ENCODE data around the gene LSM5.

Gene LSM5

DNA sequence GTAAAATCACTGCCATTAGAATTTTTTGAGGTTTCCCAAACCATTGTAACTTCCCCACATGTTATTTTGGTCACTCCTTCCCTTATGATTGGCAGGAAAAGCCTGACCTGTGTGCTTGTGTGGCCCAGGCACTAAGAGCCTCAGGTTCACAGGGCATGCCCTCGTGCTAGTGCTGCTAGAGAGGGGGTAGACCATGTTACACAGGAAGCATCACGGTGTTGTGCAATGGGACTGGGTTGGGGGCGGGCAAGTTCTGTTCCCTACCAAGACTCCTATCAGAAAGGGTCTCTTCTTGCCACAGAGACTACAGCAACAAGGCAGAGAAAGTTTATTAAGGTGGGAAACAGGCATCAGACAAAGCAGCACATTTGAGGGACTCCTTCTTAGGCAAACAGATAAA lies 32.2 kb downstream of the LSM5 start:
- DNase-seq = no peak

DNA sequence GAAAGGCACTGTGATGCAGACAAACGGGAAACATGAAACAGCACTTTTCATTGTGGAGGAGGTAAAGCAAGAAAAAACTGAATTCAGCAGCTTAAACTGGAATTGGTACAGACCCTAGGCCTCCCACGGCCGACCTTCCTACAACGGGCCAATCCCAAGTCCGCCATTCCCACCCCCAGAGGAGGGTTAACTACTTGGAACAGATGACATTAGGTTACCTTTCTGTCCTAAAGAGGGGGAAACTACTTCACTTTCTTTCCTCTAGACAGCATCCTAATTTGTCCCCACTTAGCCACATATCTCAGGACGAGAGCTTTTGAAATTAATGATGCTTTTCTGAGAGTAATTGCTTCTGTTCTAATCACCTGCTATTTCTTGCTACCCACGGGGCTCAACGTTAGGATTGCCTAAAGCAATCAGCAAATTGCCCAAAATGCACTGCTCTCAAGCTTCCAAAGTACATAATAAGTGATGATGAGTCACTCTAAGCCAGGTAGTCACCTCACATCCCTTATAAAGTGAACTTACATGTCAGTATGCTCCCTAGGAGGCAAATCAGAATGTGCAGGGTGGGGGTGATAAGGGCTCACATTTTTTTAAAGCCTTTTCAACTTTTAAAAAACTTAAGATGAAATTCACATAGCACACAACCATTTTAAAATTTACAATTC lies 36.7 kb downstream of the LSM5 start:
- peak; percentile 75 for DNase-seq

DNA sequence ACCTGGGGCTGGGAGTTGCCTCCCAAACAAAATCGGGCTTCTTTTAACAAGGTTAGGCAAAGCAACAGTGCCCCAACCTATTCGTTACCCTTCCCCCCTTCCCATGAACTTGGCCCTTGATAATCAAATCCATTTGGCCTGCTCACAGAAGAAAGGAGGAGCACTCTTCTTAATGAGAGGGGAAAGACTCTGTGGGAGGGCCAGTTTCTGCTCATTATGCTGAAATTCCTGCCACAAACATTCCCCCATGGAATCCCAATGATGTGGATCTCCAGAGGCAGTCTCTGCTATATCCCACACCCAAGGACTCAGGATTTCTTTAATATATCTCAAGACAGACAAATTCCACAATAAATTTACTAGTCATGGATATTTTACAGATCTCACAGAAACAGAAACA lies 43.0 kb downstream of the LSM5 start:
- no peak for DNase-seq

- DNase-seq = no peak
These were observed 53.8 kb downstream of the LSM5 start for GRCh38 chr7:32436146-32436928.
